HG02938 (cell line): ENCODE results near the gene ITGA6.

Source experiments
- ATAC-seq: cut with Tn5 transposase; IDR thresholded peaks from one replicate; pipeline ENCODE4 v1.9.1; 2021; ENCODE audit warnings: mild to moderate bottlenecking, moderate library complexity; ENCODE audit not compliant: unreplicated experiment

The ITGA6 gene

GRCh38 chr2:172427256-172427989 lies at the start of gene ITGA6:
TSS of gene ITGA6 (plus strand) at chr2:172427586.
- no peak for ATAC-seq

GRCh38 chr2:172380436-172381274 lies 46.7 kb upstream of the ITGA6 start:
- no peak for ATAC-seq

DNA sequence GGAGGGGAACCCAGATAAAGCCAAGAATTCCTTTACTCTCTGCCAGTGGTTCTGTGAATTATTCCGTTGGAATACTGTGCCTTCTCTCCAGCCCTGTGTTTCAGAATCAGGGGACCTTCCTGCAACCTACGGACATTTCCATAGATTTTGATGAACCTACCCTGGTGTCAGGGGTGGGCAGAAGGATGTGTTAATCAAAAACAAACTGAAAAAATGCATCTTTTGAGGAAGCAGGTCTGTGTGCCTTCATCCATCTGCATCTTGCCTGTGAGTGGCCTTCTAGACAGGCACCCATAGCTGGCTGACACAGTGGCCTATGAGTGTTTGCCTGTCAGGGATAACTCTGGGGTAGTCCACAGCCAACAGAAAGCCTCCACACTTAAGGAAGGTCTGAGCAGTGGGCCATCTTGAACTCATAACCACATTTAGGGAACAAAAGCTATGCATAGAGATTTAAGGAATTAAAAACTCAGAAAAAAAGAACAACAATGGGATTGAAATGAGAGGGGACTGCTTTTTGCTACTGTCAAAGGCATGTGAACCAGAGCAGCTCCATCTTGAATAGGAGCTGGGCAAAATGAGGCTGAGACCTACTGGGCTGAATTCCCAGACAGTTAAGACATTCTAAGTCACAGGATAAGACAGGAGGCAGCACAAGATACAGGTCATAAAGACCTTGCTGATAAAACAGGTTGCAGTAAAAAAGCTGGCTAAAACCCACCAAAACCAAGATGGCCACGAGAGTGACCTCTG lies 45.9 kb upstream of the ITGA6 start:
- ATAC-seq: no peak

- no peak for ATAC-seq
These were observed 40.0 kb upstream of the ITGA6 start for GRCh38 chr2:172387361-172387760.

DNA sequence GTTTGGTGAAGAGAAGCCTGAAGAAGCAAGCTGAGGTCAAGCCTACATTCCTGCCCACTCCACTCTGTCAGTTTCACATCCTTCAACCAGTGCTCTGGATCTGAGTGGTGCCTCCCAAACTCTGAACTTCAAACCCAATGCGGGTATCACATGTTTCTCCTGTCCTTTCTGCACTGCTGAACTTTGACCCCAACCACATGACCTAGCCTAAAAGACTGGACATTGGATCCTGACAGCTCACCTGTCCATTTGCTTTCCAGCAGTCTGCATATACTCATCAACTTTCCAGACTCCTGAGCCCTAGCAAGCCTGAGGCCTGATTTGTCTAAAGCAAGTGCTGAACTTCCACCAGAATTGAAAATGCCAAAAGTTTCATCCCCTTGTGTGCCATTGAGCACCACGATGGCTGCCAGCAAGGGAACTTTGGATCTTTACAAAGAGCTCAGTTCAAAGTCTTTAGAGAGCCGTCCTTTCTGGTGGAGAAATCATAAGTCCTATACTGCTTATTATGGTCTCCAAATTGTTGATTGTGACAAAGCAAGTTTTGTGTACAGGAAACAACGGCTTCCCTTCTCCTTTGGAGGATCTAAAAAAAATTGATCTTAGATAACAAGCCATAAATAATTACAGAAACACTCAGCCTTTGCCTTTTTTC lies 37.6 kb upstream of the ITGA6 start:
- no peak for ATAC-seq

GRCh38 chr2:172394002-172394401 lies 33.4 kb upstream of the ITGA6 start:
- no peak for ATAC-seq

GRCh38 chr2:172395503-172395902 lies 31.9 kb upstream of the ITGA6 start:
- no peak for ATAC-seq

DNA sequence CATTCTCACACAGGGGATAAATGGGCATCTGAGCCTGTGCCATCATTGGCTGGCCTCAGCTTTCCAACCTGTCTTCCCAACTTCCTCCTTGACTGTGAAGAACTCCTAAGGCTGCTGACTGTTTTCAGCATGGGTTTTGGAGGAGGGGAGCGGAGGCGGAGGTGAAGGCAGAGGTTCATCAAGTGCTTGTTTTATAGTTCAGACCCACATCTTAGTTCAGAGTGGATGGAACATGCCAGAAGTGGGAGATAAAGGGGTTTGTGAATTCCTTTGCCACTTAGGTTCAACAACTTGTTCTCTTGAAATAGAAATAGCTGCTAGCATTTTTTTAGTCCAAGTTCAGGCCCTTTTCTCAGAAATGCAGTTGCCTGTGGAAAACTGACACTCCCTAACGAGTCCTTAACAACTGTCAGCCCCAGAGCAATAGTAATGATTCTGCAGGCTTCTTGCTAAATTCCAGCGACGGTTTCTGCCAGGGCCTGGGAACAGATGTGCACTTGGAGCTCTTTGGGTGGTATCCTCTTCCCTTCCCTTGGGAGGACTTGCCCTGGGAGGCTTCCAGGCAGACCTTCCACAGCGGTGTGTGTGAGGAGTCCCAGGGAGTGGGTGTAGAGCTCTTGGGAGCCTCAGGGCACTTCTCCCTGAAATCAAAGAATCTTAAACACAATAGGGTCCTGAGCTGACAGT lies 30.1 kb upstream of the ITGA6 start:
- ATAC-seq: no peak

- no peak for ATAC-seq
These were observed 28.9 kb upstream of the ITGA6 start for GRCh38 chr2:172398440-172398839.

GRCh38 chr2:172399765-172400164 lies 27.6 kb upstream of the ITGA6 start:
- no peak for ATAC-seq

DNA sequence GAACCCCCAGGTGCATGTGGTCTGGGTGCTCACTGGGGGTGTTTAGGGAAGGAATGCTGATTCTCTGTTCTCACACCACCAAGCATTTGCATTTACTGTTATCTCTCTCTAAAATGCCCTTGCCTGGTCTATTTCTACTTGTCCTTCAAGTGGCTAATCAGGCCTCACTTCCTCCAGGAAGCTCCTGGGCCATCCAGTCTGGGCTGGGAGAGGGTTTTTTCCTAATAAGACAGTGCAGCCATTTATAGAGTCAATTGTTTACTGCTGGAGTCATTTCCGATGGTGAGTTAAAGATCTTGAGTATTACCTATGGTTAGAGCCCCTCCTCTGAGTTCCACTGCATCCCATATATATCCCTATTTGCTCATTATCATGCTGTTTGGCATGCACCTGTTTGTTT lies 25.2 kb upstream of the ITGA6 start:
- no peak for ATAC-seq

DNA sequence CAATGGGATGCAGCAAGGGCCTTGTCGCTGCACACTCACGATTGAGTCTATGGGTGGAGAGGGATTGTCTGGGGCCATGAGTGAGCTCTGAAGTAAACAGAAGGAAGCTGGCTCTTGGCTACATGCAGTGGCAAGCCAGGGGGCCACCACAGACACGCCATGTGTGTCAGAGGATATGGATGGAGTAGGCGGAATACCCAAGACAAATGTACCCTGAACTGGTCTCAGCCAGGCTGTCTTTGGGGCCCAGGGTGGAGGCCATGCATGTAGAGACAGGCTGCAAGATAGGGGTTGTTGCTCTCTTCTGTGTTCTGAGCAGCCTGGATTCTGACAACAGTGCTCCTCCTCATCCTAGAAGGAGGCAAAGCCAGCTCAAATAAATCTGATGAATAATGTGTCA lies 24.0 kb upstream of the ITGA6 start:
- ATAC-seq: no peak

GRCh38 chr2:172403881-172404468 lies 23.4 kb upstream of the ITGA6 start:
- no peak for ATAC-seq

DNA sequence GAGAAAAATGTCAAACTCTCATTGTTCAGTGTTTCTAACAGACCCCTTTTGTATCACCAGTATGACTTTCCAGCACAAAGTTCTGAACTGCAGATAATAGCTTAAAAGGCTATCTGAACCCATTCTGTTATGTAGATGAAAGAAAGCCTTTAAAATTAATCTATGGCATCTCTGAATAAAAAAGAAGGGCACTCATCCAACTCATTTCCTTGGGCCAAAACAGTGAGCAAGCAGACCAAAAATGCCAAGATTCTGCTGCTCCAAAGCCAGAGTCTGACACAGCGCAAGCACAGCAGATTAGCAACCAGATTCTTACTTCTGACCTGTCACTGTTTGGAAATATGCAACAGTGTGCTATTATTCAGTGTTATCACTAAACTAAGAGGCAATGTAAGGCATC lies 22.6 kb upstream of the ITGA6 start:
- ATAC-seq: no peak

- no peak for ATAC-seq
These were observed 21.7 kb upstream of the ITGA6 start for GRCh38 chr2:172405673-172406072.

DNA sequence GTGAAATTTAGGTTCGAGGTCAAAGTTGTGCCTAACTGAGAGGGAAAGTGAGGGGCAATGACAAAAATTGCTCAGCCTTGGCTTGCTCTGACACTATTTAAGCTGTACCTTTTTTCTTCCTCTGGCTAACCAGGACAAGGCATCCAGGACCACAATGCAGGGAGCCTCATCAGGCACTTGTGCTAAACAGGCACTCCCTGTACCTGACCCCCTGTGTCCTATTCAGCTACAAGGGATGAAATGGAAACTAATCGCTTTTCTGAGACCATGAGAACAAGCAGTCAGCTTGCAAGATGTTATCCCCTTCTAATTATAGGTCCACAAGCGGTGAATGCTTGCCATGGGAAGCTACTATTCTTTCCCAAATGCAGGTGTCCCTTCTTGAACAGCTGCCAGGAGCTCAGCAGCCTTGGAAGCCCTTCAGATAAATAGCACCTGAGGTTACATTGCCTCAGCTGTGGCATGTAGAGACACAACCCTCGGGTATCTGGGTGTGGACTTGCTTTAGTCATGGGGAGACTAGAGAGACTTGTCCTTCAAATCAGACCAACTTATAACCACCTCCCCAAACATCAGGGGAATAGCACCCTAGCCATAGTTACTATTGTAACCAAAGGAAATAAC lies 19.1 kb upstream of the ITGA6 start:
- no peak for ATAC-seq

- ATAC-seq: no peak
These were observed 18.3 kb upstream of the ITGA6 start for GRCh38 chr2:172409042-172409441.

GRCh38 chr2:172412984-172413492 lies 14.3 kb upstream of the ITGA6 start:
- no peak for ATAC-seq

DNA sequence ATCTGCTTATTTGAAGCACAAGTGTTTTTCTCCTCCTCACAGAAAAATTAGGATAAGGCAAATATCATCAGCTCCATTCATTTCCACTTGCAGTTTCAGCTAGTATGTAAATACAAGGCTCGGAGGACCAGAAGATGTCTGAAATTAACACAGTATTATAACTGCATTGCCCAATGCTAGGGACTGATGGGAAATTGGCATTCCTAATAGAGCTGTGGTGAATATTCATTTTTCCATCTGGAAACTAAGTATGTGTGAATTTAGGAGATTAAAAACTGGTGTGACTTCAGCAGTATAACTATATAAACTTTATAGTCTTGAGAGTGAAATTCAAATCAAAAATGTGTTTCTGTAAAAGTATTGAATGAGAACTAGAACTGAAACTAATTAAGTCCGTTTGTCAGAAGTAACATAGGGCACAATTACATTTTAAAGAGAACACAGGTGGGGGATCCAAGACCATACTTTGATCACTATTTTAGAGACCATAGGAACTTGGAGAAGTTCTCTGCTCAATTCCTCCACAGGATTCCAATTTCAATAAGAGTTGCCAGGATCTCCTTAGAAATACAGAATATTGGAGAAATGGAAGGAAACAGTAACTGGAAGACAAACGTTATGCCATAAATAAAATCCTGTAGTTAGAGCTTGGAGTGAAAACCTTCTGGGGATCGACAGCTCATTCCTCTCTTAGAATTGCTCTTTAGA lies 12.1 kb upstream of the ITGA6 start:
- ATAC-seq: no peak
